H9 (cell line): Measurements from ENCODE around the gene ZNF428. TPM values are rescaled to one million over a fixed set of nuclear protein-coding genes. Genes with fewer than 3 reads are reported as not detected.

ENCODE experiments used
- DNase-seq: peaks from one replicate; pipeline ENCODE4 v3.0.0-alpha.2; 2017
- H2AFZ ChIP-seq: one replicate; pipeline ENCODE4 v1.6.1; 2013; ENCODE audit warnings: mild to moderate bottlenecking, low read length, control low read depth, moderate library complexity
- H2AK5ac ChIP-seq: 2 replicates; pipeline ENCODE4 v1.6.1; 2013; ENCODE audit warnings: low read length, control low read depth, mixed read lengths; ENCODE audit not compliant: insufficient read length
- H2BK120ac ChIP-seq: one replicate; pipeline ENCODE4 v1.6.1; 2013; ENCODE audit warnings: low read depth, mild to moderate bottlenecking, low read length, control low read depth, inconsistent platforms; ENCODE audit not compliant: poor library complexity, severe bottlenecking
- H2BK12ac ChIP-seq: 2 replicates; pipeline ENCODE4 v1.6.1; 2013; ENCODE audit warnings: low read length, control low read depth, mixed read lengths, low read depth; ENCODE audit not compliant: insufficient read length
- H2BK15ac ChIP-seq: 2 replicates; pipeline ENCODE4 v1.6.1; 2013; ENCODE audit warnings: low read depth, low read length, control low read depth
- H2BK20ac ChIP-seq: one replicate; pipeline ENCODE4 v1.6.1; 2013; ENCODE audit warnings: low read depth, mild to moderate bottlenecking, low read length, control low read depth, inconsistent platforms; ENCODE audit not compliant: poor library complexity, severe bottlenecking
- H2BK5ac ChIP-seq: 2 replicates; pipeline ENCODE4 v1.6.1; 2013; ENCODE audit warnings: low read length, control low read depth, mixed read lengths; ENCODE audit not compliant: insufficient read length
- H3K14ac ChIP-seq: 2 replicates; pipeline ENCODE4 v1.6.1; 2013; ENCODE audit warnings: low read length, control low read depth; ENCODE audit not compliant: insufficient read depth
- H3K18ac ChIP-seq: 2 replicates; pipeline ENCODE4 v1.6.1; 2013; ENCODE audit warnings: low read depth, mild to moderate bottlenecking, mixed read lengths, low read length, control low read depth; ENCODE audit not compliant: insufficient read length
- H3K23ac ChIP-seq: 2 replicates; pipeline ENCODE4 v1.6.1; 2013; ENCODE audit warnings: low read length, control low read depth, mixed read lengths, low read depth; ENCODE audit not compliant: insufficient read length
- H3K23me2 ChIP-seq: 2 replicates; pipeline ENCODE4 v1.6.1; 2013; ENCODE audit warnings: low read depth, mild to moderate bottlenecking, mixed read lengths, low read length, control low read depth; ENCODE audit not compliant: insufficient read length, poor library complexity, severe bottlenecking
- H3K27ac ChIP-seq: 2 replicates; pipeline ENCODE4 v1.5.1; 2013; ENCODE audit warnings: low read length, control low read depth, mixed read lengths, low read depth; ENCODE audit not compliant: insufficient read length
- H3K27me3 ChIP-seq: 2 replicates; pipeline ENCODE4 v1.6.1; 2013; ENCODE audit warnings: low read length, control low read depth, inconsistent platforms; ENCODE audit not compliant: insufficient read depth
- H3K4ac ChIP-seq: 2 replicates; pipeline ENCODE4 v1.6.1; 2013; ENCODE audit warnings: low read depth, mild to moderate bottlenecking, control low read depth, inconsistent platforms, low read length, moderate library complexity
- H3K4me1 ChIP-seq: 2 replicates; pipeline ENCODE4 v1.6.1; 2013; ENCODE audit warnings: low read length, control low read depth, inconsistent platforms; ENCODE audit not compliant: insufficient read depth
- H3K4me2 ChIP-seq: 2 replicates; pipeline ENCODE4 v1.6.1; 2013; ENCODE audit warnings: low read length, control low read depth, mixed read lengths; ENCODE audit not compliant: insufficient read length, insufficient read depth
- H3K56ac ChIP-seq: 2 replicates; pipeline ENCODE4 v1.6.1; 2013; ENCODE audit warnings: low read depth, mild to moderate bottlenecking, mixed read lengths, low read length, control low read depth; ENCODE audit not compliant: insufficient read length
- H3K79me1 ChIP-seq: 2 replicates; pipeline ENCODE4 v1.6.1; 2013; ENCODE audit warnings: low read depth, mild to moderate bottlenecking, moderate library complexity, low read length, control low read depth, inconsistent platforms; ENCODE audit not compliant: insufficient read depth, poor library complexity, severe bottlenecking
- H3K79me2 ChIP-seq: 2 replicates; pipeline ENCODE4 v1.6.1; 2013; ENCODE audit warnings: low read length, control low read depth, inconsistent platforms; ENCODE audit not compliant: insufficient read depth
- H3K9ac ChIP-seq: 2 replicates; pipeline ENCODE4 v1.6.1; 2013; ENCODE audit warnings: low read length, control low read depth, mixed read lengths; ENCODE audit not compliant: insufficient read length; ENCODE audit errors: extremely low read depth
- H3K9me3 ChIP-seq: one replicate; pipeline ENCODE4 v1.6.1; 2013; ENCODE audit warnings: low read depth, low read length, inconsistent platforms; ENCODE audit not compliant: control insufficient read depth
- H3T11ph ChIP-seq: one replicate; pipeline ENCODE4 v1.6.1; 2013; ENCODE audit warnings: mild to moderate bottlenecking, low read length, control low read depth, inconsistent platforms
- H4K20me1 ChIP-seq: one replicate; pipeline ENCODE4 v1.6.1; 2013; ENCODE audit not compliant: control insufficient read depth, insufficient read length, insufficient read depth
- H4K5ac ChIP-seq: 2 replicates; pipeline ENCODE4 v1.6.1; 2013; ENCODE audit warnings: low read depth, mild to moderate bottlenecking, mixed read lengths, low read length, control low read depth; ENCODE audit not compliant: insufficient read length
- H4K8ac ChIP-seq: replicated peaks from 2 replicates; pipeline ENCODE4 v1.6.1; 2013; ENCODE audit warnings: low read length, control low read depth, mixed read lengths, low read depth; ENCODE audit not compliant: insufficient read length
- H4K91ac ChIP-seq: 2 replicates; pipeline ENCODE4 v1.6.1; 2013; ENCODE audit warnings: low read depth, mild to moderate bottlenecking, moderate library complexity, mixed read lengths, low read length, control low read depth; ENCODE audit not compliant: insufficient read length
- H3K27ac Mint-ChIP-seq, 3 experiments: 2 replicates in 2 of 3; 3 replicates in 1 of 3; pipeline ENCODE4 v1.8.0; 2020 to 2021; ENCODE audit warnings: mixed read lengths in 3 of 3, mild to moderate bottlenecking in 1 of 3, moderate library complexity in 1 of 3
- H3K27me3 Mint-ChIP-seq: 2 replicates; pipeline ENCODE4 v1.8.0; 2021; ENCODE audit warnings: low read depth, mild to moderate bottlenecking, moderate library complexity, mixed read lengths
- H3K36me3 Mint-ChIP-seq, 3 experiments: 2 replicates in 2 of 3; 3 replicates in 1 of 3; pipeline ENCODE4 v1.8.0; 2020 to 2021; ENCODE audit warnings: low read depth in 3 of 3, mixed read lengths in 3 of 3; ENCODE audit not compliant: insufficient read depth in 1 of 3
- H3K4me1 Mint-ChIP-seq, 2 experiments: 2 replicates each; pipeline ENCODE4 v1.8.0; 2020; ENCODE audit warnings: mixed read lengths in 2 of 2
- H3K4me3 Mint-ChIP-seq, 2 experiments: 2 replicates in 1 of 2; 3 replicates in 1 of 2; pipeline ENCODE4 v1.8.0; 2020 to 2021; ENCODE audit warnings: mild to moderate bottlenecking in 2 of 2, mixed read lengths in 2 of 2, moderate library complexity in 1 of 2
- H3K9me3 Mint-ChIP-seq, 2 experiments: 2 replicates in 1 of 2; 3 replicates in 1 of 2; pipeline ENCODE4 v1.8.0; 2020; ENCODE audit warnings: mild to moderate bottlenecking in 2 of 2, mixed read lengths in 2 of 2, moderate library complexity in 1 of 2
- CTCF ChIP-seq: fragments of 200-600 bp; sonication (generic); conservative IDR thresholded peaks from 3 replicates; pipeline ENCODE4 v1.8.0; 2021; ENCODE audit warnings: antibody characterized with exemption, mild to moderate bottlenecking
- WGBS: extraction: QIAGEN DNeasy Blood & Tissue Kit; methylation state at CpG from one replicate; pipeline ENCODE4 v1.1.7; 2013; ENCODE audit warnings: missing lambda C conversion rate, low lambda C conversion rate, mixed read lengths; ENCODE audit not compliant: insufficient read length; ENCODE audit errors: extremely low coverage; 5-methylcytosine and 5-hydroxymethylcytosine counted together
- total RNA-seq: library from RNA; stranded (reverse); gene quantifications from 2 replicates; pipeline ENCODE4 v1.2.1, GENCODE V29; 2021

ZNF428 gene
- total RNA-seq, 1 experiment from 2014 or later: 30.3 TPM

GRCh38 chr19:43574424-43575155 lies 44.8 kb downstream of the ZNF428 start:
- Mint-ChIP-seq H3K27me3 (no peaks in the 10 kb centered on the region), H3K36me3 (peaks cover 2 to 27% (median 26%) of the 10 kb centered on the region in 3 experiments; a peak in 6 of 7 replicates), H3K27ac (peak overlapping the region; percentile 96 to 97 (median 97); a peak in 5 of 7 replicates), H3K4me3 (peak overlapping the region; percentile 95 to 98), H3K4me1 (peaks cover 28 to 49% of the 10 kb centered on the region in 2 experiments), H3K9me3 (no peaks in the 10 kb centered on the region)
- H3K27me3 ChIP-seq: no peaks in the 10 kb centered on the region
- TF ChIP-seq CTCF: no peak
- no peak overlapping the region for H2AK5ac ChIP-seq
- peaks cover 7% of the 10 kb centered on the region for H3K23me2 ChIP-seq
- no peaks in the 10 kb centered on the region for H3K79me1 ChIP-seq
- no peak overlapping the region for H3K56ac ChIP-seq
- peak overlapping the region; percentile 40 for H3K18ac ChIP-seq
- no peak overlapping the region for H4K5ac ChIP-seq
- H3K4me2 ChIP-seq: peak overlapping the region; percentile 94
- H2BK120ac ChIP-seq: no peak overlapping the region
- DNase-seq: no peak
- H4K91ac ChIP-seq: peak overlapping the region; percentile 61
- no peak overlapping the region for H3T11ph ChIP-seq
- peak overlapping the region; percentile 79 for H3K9ac ChIP-seq
- no peak overlapping the region for H3K23ac ChIP-seq
- H3K4me1 ChIP-seq: peaks cover 4% of the 10 kb centered on the region; the same call in 1 of the 2 replicates
- H2BK20ac ChIP-seq: no peak overlapping the region
- H2AFZ ChIP-seq: no peak overlapping the region
- H3K79me2 ChIP-seq: no peaks in the 10 kb centered on the region; the same call in 1 of the 2 replicates
- H2BK5ac ChIP-seq: no peak overlapping the region
- no peak overlapping the region for H3K27ac ChIP-seq
- H4K8ac ChIP-seq: no peak overlapping the region
- WGBS: no CpG with 5 or more reads among the region's 12 CpGs
- no peak overlapping the region for H2BK12ac ChIP-seq
- H3K4ac ChIP-seq: no peak overlapping the region
- H3K9me3 ChIP-seq: no peaks in the 10 kb centered on the region
- H3K14ac ChIP-seq: peak overlapping the region; percentile 37
- H2BK15ac ChIP-seq: no peak overlapping the region
- H4K20me1 ChIP-seq: no peaks in the 10 kb centered on the region
